ENCODE data around the gene KLF6.

GRCh38 chr10:3745521-3745920 is 39.5 kb downstream of the KLF6 start:
- TF ChIP-seq CTCF (IDR thresholded peaks at IDR 0.05; ENCODE audit: low read depth, low read length, poor library complexity, severe bottlenecking) (no peak), EZH2phosphoT487 (IDR thresholded peaks at IDR 0.05; ENCODE audit: borderline replicate concordance, low read length) (no peak)

Measured in DOHH2 (cell line).